Globus pallidus (tissue), 1 donor: ENCODE measurements around the gene MGAM2.
"Not testable (repeated sequence)": the region's sequence is repeated elsewhere in the genome, so short reads cannot be mapped to it uniquely, and the experiment has no call there.

Experiments
- DNase-seq: peaks from one replicate; pipeline ENCODE4 v3.0.0-alpha.2; 2015; ENCODE audit warnings: low spot score

Gene MGAM2

GRCh38 chr7:142111499-142111898 lies at the start of gene MGAM2:
MGAM2 (plus strand) TSS chr7:142111718; CDS start chr7:142116874, 5,156 bp downstream.
- no peak for DNase-seq

DNA sequence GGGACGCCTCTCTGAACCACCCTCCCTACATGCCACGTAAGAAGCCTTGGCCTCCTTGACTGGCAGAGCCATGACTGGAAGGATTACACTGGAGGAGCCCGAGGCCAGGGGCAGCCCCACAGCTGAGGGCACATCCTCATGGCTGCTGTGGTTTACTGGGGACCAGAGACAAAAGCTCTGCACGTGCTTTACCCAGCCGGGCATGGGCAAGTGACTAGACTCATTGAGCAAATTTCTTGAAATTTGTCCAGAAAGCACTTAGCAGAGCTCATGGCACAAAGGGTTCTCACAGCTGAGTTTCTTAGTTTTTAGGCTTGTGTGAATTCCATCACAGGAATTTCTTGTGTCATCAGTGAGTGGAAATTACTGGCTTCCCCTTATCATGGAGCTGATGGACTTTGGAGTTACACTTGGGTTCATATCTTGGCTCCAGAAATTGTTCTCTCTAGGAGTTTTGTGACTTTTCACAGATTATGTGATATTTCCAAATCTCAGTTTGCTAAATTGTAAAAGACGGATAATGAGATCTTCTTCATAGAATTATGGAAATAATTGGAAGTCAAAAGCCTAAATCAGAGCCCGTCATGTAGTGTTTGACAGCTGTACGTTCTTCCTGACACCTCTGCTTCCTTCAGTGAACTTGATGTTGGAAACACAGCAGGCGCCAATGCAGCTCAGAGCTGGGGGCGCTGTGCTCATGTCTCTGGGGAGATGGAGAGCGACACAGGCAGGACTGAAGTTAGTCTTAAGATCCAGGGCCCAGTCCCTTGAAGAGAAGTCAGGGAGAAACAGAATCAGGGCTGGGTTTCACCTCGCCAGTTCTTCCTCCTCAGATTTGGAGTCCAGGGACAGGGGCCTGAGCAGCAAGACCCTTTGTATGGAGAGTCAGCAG lies 47.7 kb upstream of the MGAM2 start:
- peak; percentile 7 for DNase-seq

DNA sequence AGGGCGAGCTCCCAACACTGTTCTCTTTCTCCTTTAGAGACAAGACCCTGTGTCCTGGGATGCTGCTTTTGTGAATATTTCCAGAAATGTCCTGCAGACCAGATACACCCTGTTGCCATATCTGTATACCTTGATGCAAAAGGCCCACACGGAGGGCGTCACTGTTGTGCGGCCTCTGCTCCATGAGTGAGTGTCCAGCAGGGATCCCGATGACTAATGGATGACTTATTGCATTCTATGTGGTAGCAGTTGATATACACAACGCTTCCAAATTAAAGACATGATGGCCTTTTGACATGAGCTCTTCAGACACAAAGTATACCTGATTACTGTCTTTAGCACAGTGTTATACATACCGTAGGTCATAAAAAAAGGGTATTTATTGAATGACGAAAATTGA lies 45.0 kb upstream of the MGAM2 start:
- no peak for DNase-seq

DNA sequence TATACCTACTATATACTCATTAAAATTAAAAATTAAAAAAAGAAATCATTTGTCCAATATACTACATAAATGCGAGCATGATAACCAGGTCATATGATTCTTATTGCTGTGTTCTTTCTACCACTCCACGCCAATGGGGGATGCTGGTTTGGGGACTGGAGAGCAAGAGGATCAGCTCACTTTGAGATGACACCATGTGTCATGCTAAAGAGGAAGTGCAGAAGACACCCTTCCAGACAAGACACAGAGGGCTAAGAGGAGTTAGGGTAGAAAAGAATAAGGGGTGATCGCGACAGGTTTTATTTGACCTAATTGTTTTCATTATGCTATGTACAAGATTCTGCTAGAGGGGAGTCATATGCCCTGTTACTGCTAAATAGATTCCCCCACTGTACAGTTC lies 33.8 kb upstream of the MGAM2 start:
- DNase-seq = no peak

DNA sequence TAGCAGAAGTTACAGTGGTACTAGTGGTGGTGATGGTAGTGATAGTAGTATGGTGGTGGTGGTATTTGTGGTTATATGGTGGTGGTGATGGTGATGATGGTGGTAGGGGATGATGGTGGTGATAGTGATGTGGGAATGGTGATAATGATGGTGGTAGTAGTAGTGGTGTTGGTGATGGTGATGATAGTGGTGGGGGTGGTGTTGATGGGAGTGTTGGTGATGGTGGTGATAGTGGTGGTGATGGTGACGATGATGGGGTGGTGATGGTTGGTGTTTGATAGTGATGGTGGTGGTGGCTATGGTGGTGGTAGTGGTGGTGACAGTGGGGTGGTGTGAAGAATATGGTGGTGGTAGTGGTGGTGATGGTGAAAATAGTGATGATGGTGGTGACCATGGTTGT lies 27.9 kb upstream of the MGAM2 start:
- DNase-seq = no peak

- no peak for DNase-seq
Measured at GRCh38 chr7:142085428-142085827, 26.1 kb upstream of the MGAM2 start.

DNA sequence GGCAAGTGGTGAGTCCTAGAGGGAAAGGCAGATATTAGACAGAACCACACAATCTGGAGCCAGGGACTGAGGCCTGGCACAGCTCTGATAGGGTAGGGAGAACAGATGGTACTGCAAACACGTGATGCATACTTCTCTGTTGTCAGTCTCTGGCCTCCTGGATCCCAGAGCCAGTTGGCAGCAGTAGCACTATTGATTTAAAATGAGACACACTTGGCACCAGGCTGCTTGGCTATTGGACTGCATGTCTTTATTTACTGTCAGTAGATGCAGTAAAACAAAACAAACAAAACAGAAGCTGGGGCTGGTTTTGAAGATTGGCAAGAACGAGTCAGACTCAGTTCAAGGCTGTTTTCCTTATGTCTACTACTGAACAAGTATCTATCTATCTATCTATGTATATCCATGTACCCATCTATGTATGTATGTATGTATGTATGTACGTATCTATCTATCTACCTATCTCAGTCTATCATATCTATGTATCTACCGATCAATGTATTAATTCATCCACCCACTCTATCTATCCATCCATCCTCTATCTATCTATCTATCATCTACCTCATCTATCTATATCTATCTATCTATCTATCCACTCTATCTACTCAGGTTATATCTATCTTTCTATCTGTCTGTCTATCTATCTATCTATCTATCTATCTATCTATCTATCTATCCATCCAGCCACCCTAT lies 23.4 kb upstream of the MGAM2 start:
- peak; percentile 83 for DNase-seq

GRCh38 chr7:142089035-142089434 lies 22.5 kb upstream of the MGAM2 start:
- DNase-seq = no peak

- DNase-seq = no peak
Measured at GRCh38 chr7:142091961-142092360, 19.6 kb upstream of the MGAM2 start.

DNA sequence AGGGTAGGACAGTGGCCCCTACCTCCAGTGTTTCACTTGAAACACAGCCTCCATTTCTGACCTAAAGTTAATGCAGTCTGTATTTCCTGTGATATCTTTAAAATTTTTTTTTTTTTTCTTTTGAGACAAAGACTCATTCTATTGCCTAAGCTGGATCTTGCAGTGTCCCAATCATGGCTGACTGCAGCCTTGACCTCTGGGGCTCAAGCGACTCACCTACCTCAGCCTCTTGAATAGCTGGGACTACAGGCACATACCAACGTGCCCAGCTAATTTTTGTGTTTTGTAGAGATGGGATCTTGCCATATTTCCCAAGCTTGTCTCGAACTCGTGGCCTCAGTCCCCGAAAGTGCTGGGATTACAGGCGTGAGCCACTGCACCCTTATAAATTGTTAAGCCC lies 16.7 kb upstream of the MGAM2 start:
- DNase-seq = no peak

GRCh38 chr7:142097571-142097970 lies 13.9 kb upstream of the MGAM2 start:
- DNase-seq = no peak

DNA sequence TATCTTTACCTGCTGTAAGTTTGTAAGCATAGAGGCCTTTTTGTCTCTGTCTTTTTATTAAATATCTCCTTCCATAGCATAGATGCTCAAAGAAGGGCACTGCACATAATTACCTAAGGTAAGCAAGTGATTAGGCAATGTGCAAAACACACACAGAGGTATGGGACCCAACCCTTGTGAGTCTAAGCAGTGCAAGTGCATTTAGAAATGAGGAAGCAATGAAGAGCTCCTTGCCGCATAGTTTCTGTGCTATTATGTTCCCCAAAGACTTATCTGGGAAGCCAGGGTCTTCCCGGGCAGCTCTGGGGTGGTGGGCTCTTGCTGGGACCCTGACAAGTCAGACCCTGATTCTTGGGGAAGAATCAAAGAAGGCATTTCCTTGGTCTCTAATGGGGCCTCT lies 13.5 kb upstream of the MGAM2 start:
- DNase-seq = no peak

- DNase-seq = not testable (repeated sequence)
Measured at GRCh38 chr7:142099347-142099746, 12.2 kb upstream of the MGAM2 start.

GRCh38 chr7:142100634-142101033 lies 10.9 kb upstream of the MGAM2 start:
- no peak for DNase-seq

GRCh38 chr7:142101794-142102193 lies 9.7 kb upstream of the MGAM2 start:
- DNase-seq = not testable (repeated sequence)

GRCh38 chr7:142104550-142105527 lies 6.7 kb upstream of the MGAM2 start:
- DNase-seq = no peak

GRCh38 chr7:142108728-142109505 lies 2.6 kb upstream of the MGAM2 start:
- no peak for DNase-seq

- no peak for DNase-seq
Measured at GRCh38 chr7:142110098-142110497, 1.4 kb upstream of the MGAM2 start.

GRCh38 chr7:142110638-142111037 lies 880 bp upstream of the MGAM2 start:
- DNase-seq = no peak

GRCh38 chr7:142112086-142112485 lies 568 bp downstream of the MGAM2 start:
- no peak for DNase-seq

DNA sequence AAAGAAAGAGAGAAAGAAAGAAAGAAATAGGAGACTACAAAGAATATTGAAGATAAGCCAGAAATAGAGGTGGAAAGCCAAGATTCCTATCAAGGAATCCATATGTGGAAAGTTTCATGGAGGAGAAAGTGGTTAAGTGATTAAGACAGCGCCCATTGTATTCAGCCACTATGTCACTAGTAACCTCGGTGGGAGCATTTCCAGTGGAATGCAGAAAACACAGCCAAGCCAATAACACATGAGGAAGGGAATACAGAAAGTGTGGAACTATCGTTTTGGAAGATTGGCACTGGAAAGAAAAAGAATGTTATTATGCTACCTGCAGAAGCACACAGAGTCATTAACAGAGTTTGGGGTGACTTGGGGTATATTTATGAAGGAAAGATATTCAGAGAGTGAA lies 2.7 kb downstream of the MGAM2 start:
- DNase-seq = no peak
